OCI-LY1 (cell line): ENCODE measurements around the gene TMIGD3.

Experiments
- EZH2 ChIP-seq: fragments of 200-600 bp; sonication (generic), shearing (Covaris generic); IDR thresholded peaks from 2 replicates; pipeline ENCODE4 v1.8.0; 2017; ENCODE audit warnings: borderline replicate concordance, mixed run types, mild to moderate bottlenecking, antibody characterized with exemption, low read length, moderate library complexity, mixed read lengths
- TF ChIP-seq, protein P1 (sequence below): fragments of 200-600 bp; sonication (generic), shearing (Covaris generic); IDR thresholded peaks from 2 replicates; pipeline ENCODE4 v1.5.1; 2017; ENCODE audit warnings: mild to moderate bottlenecking, antibody characterized with exemption, low read length, moderate library complexity, mixed read lengths

DNA sequence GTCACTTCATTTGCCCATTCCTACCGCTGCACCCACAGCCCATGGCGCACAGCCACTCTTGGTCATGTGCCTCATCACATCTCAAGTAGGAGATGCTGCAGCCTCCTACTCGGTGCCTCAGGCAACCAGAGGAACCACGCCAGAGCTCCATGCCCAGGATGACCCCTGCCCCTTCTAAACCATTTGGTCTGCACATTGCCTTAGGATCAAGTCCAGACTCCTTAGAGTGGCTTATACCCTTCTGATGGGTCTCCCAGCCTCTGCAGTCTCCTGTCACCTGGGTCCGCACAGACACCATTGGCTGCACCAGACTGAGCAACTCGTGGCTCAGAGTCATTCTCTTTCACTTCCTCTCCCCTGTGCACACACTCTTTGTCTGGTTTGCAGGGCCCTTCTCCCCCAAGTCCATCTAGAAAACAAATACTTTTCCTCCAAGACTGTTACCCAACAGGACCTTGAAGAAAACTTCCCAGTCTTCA, 2.2 kb upstream of the TMIGD3 start:
- TF ChIP-seq, protein P1, sequence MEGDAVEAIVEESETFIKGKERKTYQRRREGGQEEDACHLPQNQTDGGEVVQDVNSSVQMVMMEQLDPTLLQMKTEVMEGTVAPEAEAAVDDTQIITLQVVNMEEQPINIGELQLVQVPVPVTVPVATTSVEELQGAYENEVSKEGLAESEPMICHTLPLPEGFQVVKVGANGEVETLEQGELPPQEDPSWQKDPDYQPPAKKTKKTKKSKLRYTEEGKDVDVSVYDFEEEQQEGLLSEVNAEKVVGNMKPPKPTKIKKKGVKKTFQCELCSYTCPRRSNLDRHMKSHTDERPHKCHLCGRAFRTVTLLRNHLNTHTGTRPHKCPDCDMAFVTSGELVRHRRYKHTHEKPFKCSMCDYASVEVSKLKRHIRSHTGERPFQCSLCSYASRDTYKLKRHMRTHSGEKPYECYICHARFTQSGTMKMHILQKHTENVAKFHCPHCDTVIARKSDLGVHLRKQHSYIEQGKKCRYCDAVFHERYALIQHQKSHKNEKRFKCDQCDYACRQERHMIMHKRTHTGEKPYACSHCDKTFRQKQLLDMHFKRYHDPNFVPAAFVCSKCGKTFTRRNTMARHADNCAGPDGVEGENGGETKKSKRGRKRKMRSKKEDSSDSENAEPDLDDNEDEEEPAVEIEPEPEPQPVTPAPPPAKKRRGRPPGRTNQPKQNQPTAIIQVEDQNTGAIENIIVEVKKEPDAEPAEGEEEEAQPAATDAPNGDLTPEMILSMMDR: no peak
- no peak for TF ChIP-seq EZH2
